ENCODE measurements around the gene DVL2. TPM values are rescaled to one million over a fixed set of nuclear protein-coding genes. Genes with fewer than 3 reads are reported as not detected.

Gene DVL2
- total and polyA plus RNA-seq, 2 donors (not counting 3 experiments of a cell fraction or from before 2014, with no cell fraction given), result 17.2 to 55.9 TPM

- dilution Hi-C loops (cut with MboI; ENCODE audit: extremely low pct_ligation_motif_present, low sequenced_read_pairs), result no loop called here
- H3K4me1 ChIP-seq (ENCODE audit: control insufficient read depth, extremely low read depth, insufficient read depth, low read length), result peaks cover 9% of the 10 kb centered on the region
- H3K36me3 ChIP-seq (ENCODE audit: control insufficient read depth in 2 of 2, extremely low read depth in 1 of 2, insufficient read depth in 2 of 2, low read length in 2 of 2), result no peaks in the 10 kb centered on the region
- no peak overlapping the region for H3K9ac ChIP-seq (replicated peaks; ENCODE audit: extremely low read depth, insufficient read depth, low read length)
- intact Hi-C loops (cut with micrococcal nuclease), result loop anchor here (1.0 to 2.0 kb wide), 5 partner anchors 16 to 65 kb away; partner anchors contain the start of genes ELP5, GABARAP and NEURL4
- H3K79me2 ChIP-seq (ENCODE audit: control insufficient read depth, insufficient read depth, low read length), result no peaks in the 10 kb centered on the region
- BruUV-seq (replicated peaks), result no TSS peak
- peak overlapping the region in 2 of 3 experiments; percentile 13 to 33 for H3K4me3 ChIP-seq (replicated peaks in 1 of 3; ENCODE audit: insufficient read depth in 1 of 3, low read depth in 1 of 3, low read length in 3 of 3)
- peak; percentile 98 for FAIRE-seq
- H3K27ac ChIP-seq (ENCODE audit: insufficient read depth, low read depth, low read length), result no peak overlapping the region
- ChIA-PET CTCF (interaction anchor here (0.6 to 10.2 kb wide), 13 partner anchors 9 to 280 kb away, joined by 3 to 170 read pairs (median 5); partner anchors contain the start of genes ACADVL and DLG4), POLR2A (interaction anchor here (1.2 kb wide), 1 partner anchor 49 kb away, joined by 5 read pairs; no protein-coding TSS in a partner anchor)
- H3K9me3 ChIP-seq (replicated peaks; ENCODE audit: control insufficient read depth, insufficient read depth, low read length), result no peaks in the 10 kb centered on the region
- H3K9me1 ChIP-seq (replicated peaks; ENCODE audit: control insufficient read depth, extremely low read depth, insufficient read depth, low read length), result no peaks in the 10 kb centered on the region
- TF ChIP-seq POLR2A (IDR thresholded peaks at IDR 0.05; ENCODE audit: low read depth, low read length) (no peak), CTCF (IDR thresholded peaks at IDR 0.05; ENCODE audit: extremely low read depth in 1 of 2, insufficient read depth in 1 of 2, low read depth in 1 of 2, low read length in 2 of 2) (peak; percentile 92 to 96)
- H3K4me2 ChIP-seq (ENCODE audit: insufficient read depth, low read length), result peak overlapping the region; percentile 62
- peaks cover 4 to 5% of the 10 kb centered on the region in 2 experiments for H3K27me3 ChIP-seq (ENCODE audit: control insufficient read depth in 2 of 2, insufficient read depth in 2 of 2, low read length in 2 of 2)
- no peaks in the 10 kb centered on the region for H4K20me1 ChIP-seq (replicated peaks; ENCODE audit: control insufficient read depth, extremely low read depth, insufficient read depth, low read length)
- peak; percentile 77 for DNase-seq (ENCODE audit: low read depth, low spot score)
- peak overlapping the region; percentile 32 for H2AFZ ChIP-seq (ENCODE audit: low read depth, low read length)
These were observed 46.3 kb upstream of the DVL2 start for GRCh38 chr17:7280519-7281073.

- H3K36me3 ChIP-seq (ENCODE audit: control insufficient read depth in 2 of 2, extremely low read depth in 1 of 2, insufficient read depth in 2 of 2, low read length in 2 of 2), result no peaks in the 10 kb centered on the region
- DNase-seq (ENCODE audit: low read depth, low spot score), result no peak
- no peaks in the 10 kb centered on the region for H3K9me3 ChIP-seq (replicated peaks; ENCODE audit: control insufficient read depth, insufficient read depth, low read length)
- POLR2A ChIA-PET, result no interaction called here
- TF ChIP-seq POLR2A (IDR thresholded peaks at IDR 0.05; ENCODE audit: low read depth, low read length) (no peak), CTCF (IDR thresholded peaks at IDR 0.05; ENCODE audit: extremely low read depth in 1 of 2, insufficient read depth in 1 of 2, low read depth in 1 of 2, low read length in 2 of 2) (no peak), EZH2 (IDR thresholded peaks at IDR 0.05; ENCODE audit: borderline replicate concordance, low read depth, low read length, severe bottlenecking) (no peak), POLR2AphosphoS5 (IDR thresholded peaks at IDR 0.05; ENCODE audit: insufficient read depth, low read depth, low read length) (no peak), JUN (IDR thresholded peaks at IDR 0.05; ENCODE audit: borderline replicate concordance, insufficient read depth, insufficient read length, low read depth) (no peak), GATA2 (IDR thresholded peaks at IDR 0.05; ENCODE audit: insufficient read depth, insufficient read length, low read depth, low read length) (no peak), MAX (IDR thresholded peaks at IDR 0.05; ENCODE audit: insufficient read depth, insufficient read length) (no peak), MYC (IDR thresholded peaks at IDR 0.05; ENCODE audit: low read depth, low read length) (no peak), FOS (IDR thresholded peaks at IDR 0.05; ENCODE audit: borderline replicate concordance, insufficient read depth, low read length) (no peak)
- peaks cover 9% of the 10 kb centered on the region for H3K4me1 ChIP-seq (ENCODE audit: control insufficient read depth, extremely low read depth, insufficient read depth, low read length)
- FAIRE-seq, result no peak
- no peaks in the 10 kb centered on the region for H3K79me2 ChIP-seq (ENCODE audit: control insufficient read depth, insufficient read depth, low read length)
- no TSS peak for BruUV-seq (replicated peaks)
- no peak overlapping the region for H3K9ac ChIP-seq (replicated peaks; ENCODE audit: extremely low read depth, insufficient read depth, low read length)
- no peaks in the 10 kb centered on the region for H4K20me1 ChIP-seq (replicated peaks; ENCODE audit: control insufficient read depth, extremely low read depth, insufficient read depth, low read length)
- H3K4me3 ChIP-seq (replicated peaks in 1 of 3; ENCODE audit: insufficient read depth in 1 of 3, low read depth in 1 of 3, low read length in 3 of 3), result no peak overlapping the region
- no peaks in the 10 kb centered on the region for H3K9me1 ChIP-seq (replicated peaks; ENCODE audit: control insufficient read depth, extremely low read depth, insufficient read depth, low read length)
- H3K4me2 ChIP-seq (ENCODE audit: insufficient read depth, low read length), result no peak overlapping the region
- H3K27ac ChIP-seq (ENCODE audit: insufficient read depth, low read depth, low read length), result no peak overlapping the region
- H3K27me3 ChIP-seq (ENCODE audit: control insufficient read depth in 2 of 2, insufficient read depth in 2 of 2, low read length in 2 of 2), result peaks cover 4 to 5% of the 10 kb centered on the region in 2 experiments
- dilution Hi-C loops (cut with MboI; ENCODE audit: extremely low pct_ligation_motif_present, low sequenced_read_pairs) (no loop called here), intact Hi-C loops (cut with micrococcal nuclease) (no loop called here)
- CTCF ChIA-PET, result interaction anchor here (2.7 kb wide), 1 partner anchor 17 kb away, joined by 15 read pairs; no protein-coding TSS in a partner anchor
- H2AFZ ChIP-seq (ENCODE audit: low read depth, low read length), result no peak overlapping the region
These were observed 45.1 kb upstream of the DVL2 start for GRCh38 chr17:7279448-7279847.

Measured in endothelial cell of umbilical vein (primary cell).